GM18909 (cell line): ENCODE results near the gene DACH1.
A peak's percentile ranks its signal among the peaks of the same experiment; 100 is the strongest.
"Not testable (repeated sequence)": the region's sequence is repeated elsewhere in the genome, so short reads cannot be mapped to it uniquely, and the experiment has no call there.

Experiments used
- ATAC-seq: cut with Tn5 transposase; IDR thresholded peaks from one replicate; pipeline ENCODE4 v1.9.1; 2021; ENCODE audit warnings: mild to moderate bottlenecking; ENCODE audit not compliant: unreplicated experiment, poor library complexity

The DACH1 gene

DNA sequence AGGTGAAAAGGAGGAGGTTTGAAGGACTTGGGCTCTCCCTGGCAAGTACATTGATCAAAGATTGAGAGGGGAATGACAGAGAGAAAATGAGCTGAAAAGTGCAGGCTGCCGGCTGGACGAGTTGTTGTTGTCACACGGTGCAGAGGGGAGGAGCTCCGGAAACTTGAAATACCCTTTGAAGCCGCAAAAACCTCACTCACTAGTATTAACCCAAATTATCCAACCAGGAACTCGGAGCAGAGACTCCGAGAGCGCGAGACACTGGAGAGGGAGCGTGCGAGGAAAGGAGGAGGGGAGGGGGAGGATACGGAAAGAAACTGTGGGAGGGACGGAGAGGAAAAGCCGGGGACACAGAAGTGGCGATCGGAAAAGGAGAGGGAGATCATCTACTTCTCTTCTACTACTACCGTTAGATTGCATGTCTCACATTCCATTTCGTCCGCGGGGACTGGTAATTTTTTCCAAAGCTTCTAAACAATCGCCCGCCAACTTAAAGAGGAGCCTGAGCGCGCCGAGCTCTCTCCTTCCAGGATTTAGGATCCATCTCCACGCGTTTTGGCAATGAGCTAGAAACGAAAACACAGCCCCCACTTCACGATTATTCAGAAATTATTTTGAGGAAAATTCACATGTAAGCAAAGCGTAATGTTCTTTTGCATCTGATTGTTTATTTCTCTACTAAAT is at the start of gene DACH1:
Gene DACH1 (minus strand): TSS at position 74 of the 684 bp plus-strand sequence.
- ATAC-seq, result peak; percentile 62

- ATAC-seq, result no peak
Observed at GRCh38 chr13:71913717-71914116, 46.7 kb upstream of the DACH1 start.

- no peak for ATAC-seq
Observed at GRCh38 chr13:71912524-71912923, 45.5 kb upstream of the DACH1 start.

DNA sequence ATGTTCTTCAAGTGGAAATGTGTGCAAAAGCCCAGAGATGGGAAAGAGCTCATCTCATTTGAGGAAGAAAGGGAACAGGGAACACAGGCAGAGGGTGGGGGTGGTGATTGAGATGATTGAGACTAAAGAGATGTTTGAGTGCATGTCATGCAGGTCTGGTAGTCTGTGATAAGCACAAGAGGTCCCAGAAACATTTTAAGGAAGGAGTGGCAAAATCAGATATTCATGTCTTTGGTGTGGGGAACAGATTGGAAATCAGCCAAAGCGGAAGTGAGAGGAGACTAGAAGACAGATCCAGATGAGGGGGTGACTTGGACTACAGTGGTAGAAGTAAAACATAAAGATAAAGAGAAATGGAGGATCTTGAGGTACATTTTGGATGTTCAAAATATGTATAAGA is 39.4 kb upstream of the DACH1 start:
- ATAC-seq, result no peak

DNA sequence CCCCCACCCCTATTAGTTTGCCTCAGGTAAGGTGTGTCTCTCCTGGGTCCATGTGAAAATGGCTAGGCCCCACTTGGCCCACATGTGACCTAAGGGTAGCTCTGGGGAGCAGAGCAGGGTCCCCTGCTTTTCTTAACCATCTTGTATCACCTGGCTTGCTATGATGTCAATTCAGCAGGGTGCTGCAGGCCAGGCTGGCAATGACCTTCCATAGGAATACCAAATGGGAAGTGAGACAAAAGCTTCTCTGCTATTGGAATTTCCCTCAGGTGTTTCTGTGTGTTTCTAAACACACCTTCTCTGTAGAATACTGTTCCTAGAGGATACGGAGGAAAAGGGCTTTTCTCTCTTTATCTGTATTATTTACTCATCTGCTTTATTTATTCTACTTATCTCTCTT is 35.7 kb upstream of the DACH1 start:
- no peak for ATAC-seq

GRCh38 chr13:71893506-71893905 is 26.5 kb upstream of the DACH1 start:
- not testable (repeated sequence) for ATAC-seq

GRCh38 chr13:71886880-71887279 is 19.9 kb upstream of the DACH1 start:
- no peak for ATAC-seq

DNA sequence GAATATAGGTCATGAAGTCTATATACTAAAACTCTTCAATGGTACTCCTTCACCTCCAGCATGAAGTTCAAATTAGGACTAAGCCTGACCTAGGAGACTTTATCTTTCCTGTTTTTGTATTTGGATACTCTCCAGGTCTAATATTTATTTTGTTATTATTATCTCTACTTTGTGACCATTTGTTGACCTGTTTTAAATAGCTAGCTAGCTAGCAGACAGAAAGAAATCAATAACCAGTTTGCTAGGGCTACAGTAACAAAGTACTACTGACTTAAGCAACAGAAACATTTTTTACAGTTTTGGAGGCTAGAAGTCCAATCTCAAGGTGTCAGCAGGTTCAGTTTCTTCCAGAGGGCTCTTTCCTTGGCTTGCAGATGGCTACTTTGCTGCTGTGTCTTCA is 15.1 kb upstream of the DACH1 start:
- no peak for ATAC-seq

- ATAC-seq, result no peak
Observed at GRCh38 chr13:71880753-71881541, 13.9 kb upstream of the DACH1 start.

DNA sequence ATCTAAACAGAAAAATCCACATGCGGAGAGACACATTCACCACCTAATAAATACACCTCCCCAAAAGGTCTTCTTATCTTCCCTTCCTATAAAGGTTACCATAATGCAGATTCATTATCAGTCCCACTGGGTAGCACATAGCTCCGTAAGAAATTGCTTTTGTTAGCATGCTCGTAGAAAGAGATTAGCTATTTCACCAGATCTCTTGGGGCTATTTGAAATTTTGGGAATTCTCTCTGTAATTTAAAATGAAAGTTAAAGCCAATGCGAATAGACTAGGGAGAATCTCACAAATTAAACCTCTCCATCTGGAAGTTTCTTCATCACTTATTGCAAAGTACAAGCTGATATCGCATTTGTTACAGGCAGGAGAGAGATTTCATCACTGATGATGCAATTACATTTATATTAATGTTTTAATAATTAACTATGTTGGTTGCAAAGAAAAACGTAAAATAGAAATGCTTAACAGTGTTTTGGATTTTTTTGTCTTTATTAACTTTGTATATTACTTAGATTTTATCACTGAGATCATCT is 12.9 kb upstream of the DACH1 start:
- ATAC-seq, result no peak

DNA sequence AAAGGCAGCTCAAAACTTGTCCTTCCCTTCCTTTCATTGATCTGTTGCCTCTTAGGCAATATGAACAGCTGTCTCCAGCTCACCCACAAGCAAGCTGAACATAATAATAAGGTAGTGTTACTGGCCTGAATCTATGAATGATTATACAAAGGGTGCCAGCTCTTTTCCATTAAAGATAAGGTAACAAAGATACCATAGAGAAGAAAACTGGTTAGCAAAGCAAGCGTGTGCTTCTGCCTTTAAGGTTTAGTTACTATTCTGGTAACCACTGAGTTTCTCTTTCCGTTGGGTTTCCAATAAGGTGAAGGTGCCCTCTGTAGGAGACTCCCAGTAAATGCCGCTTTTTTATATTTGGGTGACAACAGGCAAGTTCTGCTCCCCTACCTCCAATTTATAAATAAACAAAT is 12.1 kb upstream of the DACH1 start:
- ATAC-seq, result peak; percentile 96

GRCh38 chr13:71877256-71877653 is 10.3 kb upstream of the DACH1 start:
- no peak for ATAC-seq

DNA sequence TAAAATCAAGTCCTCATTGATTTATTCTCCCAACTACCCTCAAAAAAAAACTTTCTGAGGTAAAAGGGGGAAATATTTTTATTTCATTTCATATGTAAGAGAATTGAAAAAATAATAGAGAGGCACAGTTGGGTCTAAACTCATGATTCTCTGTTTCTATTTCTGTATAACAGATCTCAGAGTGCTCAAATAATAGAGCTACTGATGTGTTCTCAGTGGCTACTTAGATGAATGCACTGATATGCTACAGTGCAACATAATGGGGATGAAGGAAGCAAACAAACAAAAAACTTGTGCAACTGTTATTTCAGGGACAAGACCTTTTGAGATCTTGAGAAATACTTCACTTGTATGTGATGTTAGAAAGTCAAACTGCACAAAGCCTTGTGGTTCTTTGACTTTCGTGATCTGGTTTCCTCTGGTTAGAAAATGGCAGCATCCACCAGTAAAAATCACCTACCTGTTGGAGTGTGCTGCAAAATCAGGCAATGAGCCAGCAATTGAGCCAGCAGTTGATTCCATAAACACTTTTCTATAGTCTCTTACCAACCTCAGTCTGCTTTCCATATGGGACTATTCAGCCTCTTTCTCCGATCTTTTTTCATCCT is 9.7 kb upstream of the DACH1 start:
- ATAC-seq, result no peak

GRCh38 chr13:71875823-71876222 is 8.8 kb upstream of the DACH1 start:
- ATAC-seq, result no peak

GRCh38 chr13:71874458-71874857 is 7.5 kb upstream of the DACH1 start:
- ATAC-seq, result no peak

DNA sequence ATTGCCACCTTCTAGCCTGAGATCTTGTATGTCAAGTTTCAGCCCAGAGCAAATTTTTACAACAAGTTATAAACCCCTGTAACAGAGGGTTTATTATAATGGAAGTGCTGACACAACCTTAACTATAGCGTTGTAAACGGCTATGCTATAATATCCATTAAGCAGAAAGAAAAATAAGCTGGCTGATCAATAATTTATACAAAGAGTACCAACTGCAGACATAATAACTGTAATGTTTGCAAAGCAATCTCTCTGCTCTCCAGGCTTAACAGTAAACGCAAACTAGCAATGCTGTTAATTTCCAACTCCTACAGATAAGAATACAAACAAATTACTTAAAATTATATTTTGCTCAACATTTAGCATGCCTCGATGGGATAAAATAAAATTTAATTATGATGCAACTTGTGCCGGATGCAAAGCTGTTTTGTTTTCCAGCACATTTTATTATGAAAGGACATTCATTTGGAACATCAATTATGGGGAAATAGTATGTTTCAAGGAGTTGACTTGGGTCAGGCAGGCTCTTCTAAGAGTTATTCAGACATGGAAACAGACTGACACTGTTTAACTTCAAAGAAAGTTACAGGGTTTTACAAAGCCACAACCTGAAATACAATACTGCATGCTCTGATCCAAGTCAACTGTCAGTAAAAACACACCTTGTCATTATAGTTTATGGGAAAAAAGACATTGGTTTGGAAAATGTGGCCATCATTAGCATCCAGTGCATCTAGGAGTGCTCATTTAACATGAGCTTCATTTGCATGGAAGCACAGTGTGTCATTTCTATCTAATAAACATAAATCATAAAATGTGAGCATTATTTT is 6.6 kb upstream of the DACH1 start:
- ATAC-seq, result no peak

- no peak for ATAC-seq
Observed at GRCh38 chr13:71871844-71872243, 4.8 kb upstream of the DACH1 start.

DNA sequence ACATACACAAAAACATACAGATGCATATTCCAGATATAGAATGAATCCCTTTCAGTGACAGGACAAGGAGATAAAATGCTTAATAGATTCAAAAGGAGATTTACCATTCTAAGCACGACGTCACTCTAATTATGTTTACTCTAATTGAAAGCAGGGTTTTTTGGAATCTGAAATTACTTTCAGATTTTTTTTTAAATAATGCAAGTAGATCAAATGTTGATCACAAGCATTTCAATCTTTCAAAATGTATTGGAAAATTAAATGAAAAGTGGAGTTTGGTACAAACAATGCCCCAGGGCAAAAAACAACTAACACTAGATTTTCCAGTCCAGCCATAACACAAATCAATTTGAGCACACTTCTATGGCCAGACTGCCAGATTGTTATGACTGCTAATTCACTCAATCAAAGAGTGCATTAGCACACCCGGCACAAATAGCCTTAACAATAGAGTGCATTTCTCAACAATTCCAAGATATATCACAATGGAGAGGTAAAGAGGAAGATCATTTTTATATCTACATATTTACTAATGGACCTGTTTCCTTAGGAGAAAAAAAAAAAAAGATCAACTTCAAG is 4.3 kb upstream of the DACH1 start:
- ATAC-seq, result no peak

DNA sequence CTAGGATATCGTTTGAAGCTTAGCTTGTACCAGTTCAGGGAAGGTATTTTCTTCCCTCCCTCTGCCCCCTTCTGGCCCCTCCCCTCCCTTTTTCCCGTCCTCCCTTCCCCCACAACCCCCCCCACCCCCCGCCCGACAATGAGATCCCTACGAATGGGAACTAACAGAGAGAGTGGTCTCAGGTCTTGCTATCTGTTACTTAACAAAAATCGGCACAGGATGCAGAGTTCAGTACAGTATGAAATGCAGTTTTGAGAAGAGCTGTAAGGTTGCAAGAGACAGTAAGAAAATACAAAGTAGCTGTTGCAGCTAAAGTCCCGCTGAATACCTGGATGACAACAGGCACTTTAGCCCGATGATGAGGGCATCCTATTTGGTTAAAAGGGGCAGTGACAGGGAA is 3.1 kb upstream of the DACH1 start:
- ATAC-seq, result no peak

DNA sequence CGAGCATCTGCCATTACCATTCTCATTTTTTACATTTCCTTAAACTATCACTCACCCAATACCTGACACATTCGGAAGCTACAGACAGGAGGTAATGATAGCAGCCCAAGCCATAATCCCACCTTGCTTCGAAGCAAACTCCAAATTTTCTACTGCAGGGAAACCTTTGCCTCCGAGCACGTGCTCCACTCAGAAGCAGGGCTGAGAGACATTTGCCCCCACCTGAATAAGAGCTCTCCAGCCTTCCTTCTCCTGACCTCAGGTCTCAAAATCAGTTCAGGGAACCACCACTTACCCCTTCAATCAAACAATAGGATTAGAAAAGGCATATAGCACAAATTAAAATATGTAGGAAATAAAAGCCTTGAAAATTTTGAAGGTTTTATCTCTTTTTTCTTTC is 2.3 kb upstream of the DACH1 start:
- no peak for ATAC-seq
